Pulmonary artery endothelial cell (primary cell): ENCODE results near the gene SLC37A1. TPM values are rescaled to one million over a fixed set of nuclear protein-coding genes. Genes with fewer than 3 reads are reported as not detected.

Experiments used
- DNase-seq: peaks from one replicate; pipeline ENCODE4 v3.0.0-alpha.2; 2011; ENCODE audit warnings: low read depth, low spot score
- total RNA-seq: library from RNA; depleted of rRNA; stranded (reverse); fragments of >200 nt; gene quantifications from 2 replicates; pipeline ENCODE4 v1.2.3, GENCODE V29; 2014

The SLC37A1 gene
- total RNA-seq, 1 donor from 2014 or later, result 9.5 TPM

GRCh38 chr21:42478504-42478903, 35.1 kb upstream of the SLC37A1 start:
- no peak for DNase-seq

DNA sequence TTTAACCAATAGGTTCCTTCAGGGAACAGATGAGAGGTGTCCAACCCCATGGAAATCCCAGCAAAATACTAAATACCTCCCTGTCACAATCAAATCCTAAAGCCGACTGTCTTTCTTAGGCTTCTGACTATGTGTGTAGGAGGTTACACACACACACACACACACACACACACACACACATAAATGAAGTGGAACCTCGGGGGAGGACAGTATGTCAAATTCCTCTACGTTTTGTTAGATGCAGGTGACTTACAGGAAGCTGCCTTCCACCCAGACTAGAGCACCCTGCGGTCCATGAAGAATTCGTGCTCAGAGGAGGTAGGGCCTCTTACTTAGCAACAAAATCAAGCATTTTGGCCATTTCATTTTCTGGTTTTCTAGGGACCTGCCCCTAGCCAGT, 34.1 kb upstream of the SLC37A1 start:
- DNase-seq, result no peak

GRCh38 chr21:42480736-42481135, 32.9 kb upstream of the SLC37A1 start:
- no peak for DNase-seq

- no peak for DNase-seq
These were observed 32.5 kb upstream of the SLC37A1 start for GRCh38 chr21:42481169-42481568.

DNA sequence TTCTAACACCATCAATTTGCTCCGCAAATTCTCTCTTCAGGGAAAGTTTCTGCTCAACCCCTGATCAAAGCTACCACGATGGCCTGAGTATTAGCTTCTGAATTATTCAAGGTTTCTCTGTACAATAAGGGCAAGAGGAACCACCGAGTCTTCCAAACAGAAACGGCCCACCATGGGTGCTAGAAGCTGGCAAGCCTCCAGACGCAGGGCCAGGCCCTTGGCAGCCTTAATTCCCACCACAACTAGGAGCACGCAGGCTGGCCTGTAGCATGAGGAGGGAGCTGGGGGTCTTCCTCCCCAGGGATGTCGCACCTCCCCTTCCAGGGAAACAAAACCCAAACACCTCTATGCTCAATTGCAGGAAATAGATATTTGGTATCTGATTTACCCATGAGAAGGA, 28.7 kb upstream of the SLC37A1 start:
- no peak for DNase-seq

DNA sequence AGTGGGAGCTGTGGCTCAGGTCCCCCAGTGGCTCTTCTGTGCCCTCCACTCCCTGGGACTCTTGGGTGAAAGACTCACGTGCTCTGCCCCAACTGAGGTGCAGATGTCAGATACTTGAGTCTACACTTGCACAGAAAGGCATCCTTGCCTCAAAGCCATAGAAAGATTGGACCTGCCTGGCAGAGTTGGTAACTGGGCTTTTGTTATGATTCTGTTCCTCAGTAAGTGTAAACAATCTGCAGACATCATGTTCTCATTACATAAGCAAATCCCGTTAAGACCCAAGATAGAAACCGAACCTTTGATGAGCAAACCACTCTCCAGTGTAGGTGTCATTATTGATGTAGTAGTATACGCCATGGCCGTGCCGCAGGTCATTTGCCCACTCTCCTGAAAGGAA, 27.6 kb upstream of the SLC37A1 start:
- DNase-seq, result no peak

DNA sequence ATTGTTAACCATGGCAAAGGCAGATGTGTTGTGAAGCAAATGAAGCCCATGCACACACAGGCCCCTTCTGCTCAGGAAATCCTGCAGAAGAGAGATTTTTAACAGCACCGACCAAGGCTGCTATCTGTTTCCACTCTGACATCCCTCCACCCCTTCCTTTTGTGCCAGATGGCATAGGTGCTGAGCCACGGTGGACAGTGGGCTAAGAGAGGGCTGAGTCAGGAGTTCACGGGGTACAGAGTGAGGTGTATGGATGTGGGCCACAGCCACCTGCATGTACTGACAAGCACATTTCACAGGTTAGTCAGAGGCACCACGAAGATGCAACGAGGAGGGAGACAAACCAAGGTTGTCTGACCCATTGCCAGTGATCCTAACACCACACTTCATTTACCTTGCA, 27.1 kb upstream of the SLC37A1 start:
- no peak for DNase-seq

DNA sequence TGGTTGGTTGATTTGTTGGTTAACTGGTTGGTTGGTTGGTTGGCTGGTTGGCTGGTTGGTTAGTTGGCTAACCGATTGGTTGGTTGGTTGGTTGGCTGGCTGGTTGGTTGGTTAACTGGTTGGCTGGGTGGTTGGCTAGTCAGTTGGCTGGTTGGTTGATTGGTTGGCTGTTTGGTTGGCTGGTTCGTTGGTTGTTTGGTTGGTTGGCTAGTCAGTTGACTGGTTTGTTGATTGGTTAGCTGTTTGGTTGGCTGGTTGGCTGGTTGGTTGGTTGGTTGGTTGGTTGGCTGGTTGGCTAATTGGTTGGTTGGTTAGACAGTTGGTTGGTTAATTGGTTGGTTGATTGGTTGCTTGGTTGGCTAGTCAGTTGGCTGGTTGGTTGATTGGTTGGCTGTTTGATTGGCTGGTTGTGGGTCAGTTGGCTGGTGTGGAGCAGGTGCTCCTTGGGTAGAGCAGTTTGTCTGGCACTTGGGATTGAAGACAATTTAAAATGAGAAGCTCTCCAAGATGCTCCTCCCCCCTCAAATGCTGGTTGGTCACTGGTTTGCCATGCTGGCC, 24.6 kb upstream of the SLC37A1 start:
- no peak for DNase-seq

- DNase-seq, result no peak
These were observed 23.7 kb upstream of the SLC37A1 start for GRCh38 chr21:42489991-42490390.

DNA sequence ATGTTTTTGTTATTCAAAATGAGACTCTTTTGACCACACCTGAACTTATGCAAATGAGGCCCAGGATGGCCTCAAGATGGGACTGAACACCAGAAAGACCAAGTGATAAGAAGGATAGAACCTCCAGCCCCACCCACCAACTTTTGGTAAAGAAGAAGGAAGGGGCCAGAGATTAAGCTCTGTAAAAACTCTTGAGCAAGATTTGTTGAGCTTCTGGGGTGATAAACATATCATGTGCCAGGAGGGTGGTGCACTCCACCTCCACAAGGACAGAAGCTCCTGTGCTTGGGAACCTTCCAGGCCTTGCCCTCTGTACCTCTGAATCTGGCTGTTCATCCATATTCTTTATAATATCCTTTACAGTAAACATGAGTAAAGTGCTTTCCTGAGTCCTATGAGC, 22.9 kb upstream of the SLC37A1 start:
- no peak for DNase-seq

DNA sequence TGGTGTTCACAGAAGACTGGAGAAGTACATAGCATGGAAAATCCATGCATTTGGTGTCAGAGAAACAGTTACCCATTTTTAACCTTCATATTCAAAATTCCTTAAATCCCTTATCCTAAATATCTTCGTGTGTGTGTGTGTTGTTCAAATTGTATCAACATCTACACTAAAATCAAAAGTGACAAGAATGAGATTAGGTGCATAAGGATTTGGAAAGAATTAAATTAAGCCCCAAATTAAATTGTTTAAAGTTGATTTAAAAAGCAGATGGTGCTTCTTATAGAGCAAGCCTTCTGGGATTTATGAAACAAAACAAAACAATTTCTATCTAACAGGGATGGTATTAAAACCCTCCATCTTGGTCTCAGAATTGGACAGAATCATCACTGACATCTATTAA, 22.3 kb upstream of the SLC37A1 start:
- DNase-seq, result no peak

DNA sequence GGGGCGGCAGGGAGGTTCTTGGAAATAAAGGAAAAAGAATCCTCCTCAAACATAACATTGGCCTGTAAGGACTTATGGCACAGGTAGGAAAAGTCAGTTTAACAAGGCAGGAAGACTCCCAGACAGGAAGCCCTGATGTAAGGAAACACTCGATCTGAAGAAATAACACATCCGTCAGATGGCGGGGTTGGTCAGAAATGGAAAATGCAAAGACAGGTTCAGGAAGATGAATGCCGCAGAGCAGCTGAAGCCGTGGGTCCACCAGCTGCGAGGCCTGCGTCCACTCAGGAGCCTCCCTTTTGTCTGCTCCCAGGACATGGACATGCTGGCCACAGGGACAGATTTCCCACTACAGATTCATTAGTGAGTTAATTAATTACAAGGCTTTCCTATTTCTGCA, 21.5 kb upstream of the SLC37A1 start:
- no peak for DNase-seq

GRCh38 chr21:42493109-42494060, 20.3 kb upstream of the SLC37A1 start:
- no peak for DNase-seq

- no peak for DNase-seq
These were observed 18.6 kb upstream of the SLC37A1 start for GRCh38 chr21:42495027-42495426.

GRCh38 chr21:42495765-42496119, 17.9 kb upstream of the SLC37A1 start:
- DNase-seq, result no peak

- DNase-seq, result peak; percentile 96
These were observed 17.4 kb upstream of the SLC37A1 start, which contains the start of gene RSPH1 for GRCh38 chr21:42496120-42496838. RSPH1 (minus strand) TSS chr21:42496224; CDS start chr21:42496186, 38 bp downstream.

DNA sequence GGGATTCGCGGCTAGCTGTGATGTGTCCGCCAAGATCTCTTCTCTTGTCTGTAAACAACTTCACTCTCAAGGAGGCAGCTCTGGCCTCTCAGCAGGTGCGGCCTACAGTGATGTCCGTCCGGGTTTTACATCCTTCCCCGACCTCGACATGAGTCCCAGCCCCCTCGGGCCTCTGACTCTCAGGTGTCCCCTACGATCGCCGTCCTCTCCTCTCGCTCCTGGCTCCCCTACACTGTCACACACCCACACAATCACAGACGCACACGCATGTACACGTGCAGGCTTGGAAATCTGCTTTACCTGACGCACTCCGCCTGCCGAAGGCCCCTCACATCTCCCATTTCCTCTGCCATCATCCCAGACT, 16.8 kb upstream of the SLC37A1 start:
- DNase-seq, result no peak

DNA sequence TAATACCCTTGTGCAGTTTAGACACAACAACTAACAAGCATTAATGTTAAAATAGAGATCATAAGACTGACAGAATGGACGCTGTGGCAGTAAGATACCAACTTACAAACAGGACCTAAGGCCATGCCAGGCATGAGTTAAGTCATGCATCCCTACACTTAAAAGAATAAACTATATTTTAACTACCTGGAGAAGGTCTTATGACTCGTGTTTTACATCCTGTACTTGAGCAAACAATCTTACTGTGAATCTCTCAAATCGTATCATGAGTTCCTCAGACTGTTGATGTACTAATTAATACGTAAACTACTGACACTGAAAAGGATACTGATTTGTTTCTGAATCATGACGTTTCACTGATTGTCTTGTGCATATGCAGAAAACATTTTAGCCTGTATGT, 15.6 kb upstream of the SLC37A1 start:
- DNase-seq, result no peak

DNA sequence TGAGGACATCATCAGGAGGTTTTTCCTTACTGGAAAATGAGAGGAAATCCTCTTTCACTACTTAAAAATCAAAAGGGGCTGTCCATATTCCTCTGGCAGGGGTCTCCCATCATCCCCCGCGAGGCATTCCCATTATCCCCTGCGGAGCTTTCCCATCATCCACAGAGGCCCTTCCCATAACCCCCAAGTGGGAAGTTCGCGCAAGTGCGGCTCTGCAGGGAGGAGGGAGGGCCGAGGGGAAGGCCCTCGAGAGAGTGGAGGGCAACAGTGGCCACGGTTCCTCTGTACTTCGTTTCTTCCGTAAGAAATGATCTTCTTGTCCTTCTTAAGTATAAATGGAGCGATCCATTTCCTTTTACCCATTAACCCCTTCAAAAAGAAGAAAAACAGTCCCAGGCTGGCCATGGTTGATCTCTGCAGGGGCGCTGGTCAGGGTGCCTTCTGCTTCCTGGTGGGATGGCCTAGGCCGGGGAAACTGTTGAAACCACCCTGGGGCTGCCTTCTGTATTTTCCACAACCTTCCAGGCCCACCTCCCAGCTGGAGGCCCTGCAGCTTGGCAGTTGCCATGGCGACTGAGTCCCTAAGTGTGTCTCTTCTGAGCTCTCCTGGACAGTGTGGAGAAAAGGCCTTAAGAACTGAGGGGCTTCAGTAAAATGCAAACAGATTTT, 14.1 kb upstream of the SLC37A1 start:
- no peak for DNase-seq

DNA sequence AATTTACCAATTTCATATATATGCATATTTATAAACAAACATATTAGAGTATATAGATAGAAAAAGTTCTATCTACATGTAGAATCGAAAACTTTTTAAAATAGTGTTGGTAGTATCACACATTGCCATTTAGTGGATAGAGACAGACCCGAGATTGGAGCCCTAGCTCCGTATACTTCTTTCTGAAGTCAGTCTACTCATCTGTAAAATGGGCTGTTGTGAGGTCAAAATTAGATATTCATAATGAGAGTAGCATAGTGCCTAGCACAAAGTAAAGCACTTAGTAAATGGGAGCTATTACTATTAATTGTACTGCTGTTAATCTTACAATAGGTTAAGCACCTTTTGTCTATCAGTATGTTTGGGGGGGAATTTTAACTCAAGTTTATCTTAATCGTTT, 13.4 kb upstream of the SLC37A1 start:
- DNase-seq, result no peak

GRCh38 chr21:42500736-42501135, 12.9 kb upstream of the SLC37A1 start:
- no peak for DNase-seq

DNA sequence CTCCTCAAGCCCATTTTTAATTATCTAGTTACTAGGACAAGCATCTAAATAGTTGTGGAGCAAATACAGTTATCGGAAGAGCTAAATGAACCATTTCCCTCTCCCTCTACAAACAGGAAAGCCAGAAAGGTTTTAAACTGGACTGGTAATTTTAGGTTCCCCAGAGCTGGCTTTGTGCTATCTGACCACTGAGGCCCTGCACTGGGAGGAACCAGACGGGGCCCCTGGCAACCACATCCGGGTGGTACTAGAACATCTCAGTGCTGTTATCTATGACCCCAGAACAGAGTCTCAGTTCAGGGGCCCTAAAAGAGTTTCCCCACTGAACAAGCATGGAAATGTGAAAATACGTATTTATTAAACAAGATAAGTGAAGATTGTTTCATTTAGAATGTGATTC, 9.9 kb upstream of the SLC37A1 start:
- no peak for DNase-seq
